Sigmoid colon (tissue), 7 donors: ENCODE data around the gene SNTB2. TPM values are rescaled to one million over a fixed set of nuclear protein-coding genes. Genes with fewer than 3 reads are reported as not detected.

Source experiments
- DNase-seq: peaks from one replicate; pipeline ENCODE4 v3.0.0-alpha.2; 2019
- H3K27ac ChIP-seq, 4 donors: fragments of 200-600 bp; sonication (generic); one replicate each; pipeline ENCODE4 v1.5.1; 2016 to 2019; ENCODE audit warnings: mild to moderate bottlenecking in 1 of 4
- H3K27me3 ChIP-seq, 3 donors: fragments of 200-600 bp; sonication (generic); one replicate each; pipeline ENCODE4 v1.5.1; 2019; ENCODE audit warnings: mild to moderate bottlenecking in 1 of 3
- H3K36me3 ChIP-seq, 4 donors: fragments of 200-600 bp; sonication (generic); one replicate each; pipeline ENCODE4 v1.5.1; 2016 to 2019
- H3K4me1 ChIP-seq, 4 donors: fragments of 200-600 bp; sonication (generic); one replicate each; pipeline ENCODE4 v1.5.1; 2017 to 2019
- H3K4me3 ChIP-seq, 4 donors: fragments of 200-600 bp; sonication (generic); one replicate each; pipeline ENCODE4 v1.5.1; 2017 to 2019; ENCODE audit warnings: mild to moderate bottlenecking in 2 of 4, moderate library complexity in 1 of 4
- H3K9me3 ChIP-seq, 4 donors: fragments of 200-600 bp in 3 of 4; sonication (generic) in 3 of 4; one replicate each; pipeline versions ENCODE4 v1.5.1 to v1.6.1; 2013 to 2019
- EP300 ChIP-seq, 4 donors: sonication (generic); formaldehyde crosslinking; IDR thresholded peaks; one replicate each; pipeline ENCODE4 v1.6.1; 2017; ENCODE audit warnings: antibody characterized with exemption in 4 of 4
- POLR2A ChIP-seq, 2 donors: fragments of 450-650 bp; IDR thresholded peaks; one replicate each; pipeline ENCODE4 v1.6.1; 2016; ENCODE audit warnings: antibody characterized with exemption in 2 of 2, mild to moderate bottlenecking in 2 of 2, moderate library complexity in 2 of 2
- POLR2AphosphoS5 ChIP-seq, 4 donors: sonication (generic); formaldehyde crosslinking; IDR thresholded peaks; one replicate each; pipeline ENCODE4 v1.6.1; 2017; ENCODE audit warnings: antibody characterized with exemption in 4 of 4
- WGBS, 2 donors: extraction: QIAGEN DNeasy Blood & Tissue Kit; methylation state at CpG; one replicate each; pipeline ENCODE4 v1.1.7; 2013; 5-methylcytosine and 5-hydroxymethylcytosine counted together
- intact Hi-C: fragments of 100-400 bp; cut with DNase I; formaldehyde crosslinking; loops from one replicate; pipeline ENCODE4 v1.15.1; 2023
- polyA plus RNA-seq, 3 donors: library from polyadenylated mRNA; stranded (reverse); fragments of 200-250 nt; gene quantifications; one replicate each; pipeline ENCODE4 v1.2.3, GENCODE V29; 2013
- total RNA-seq, 4 donors: library from RNA; depleted of rRNA; stranded (reverse); fragments of >200 nt; gene quantifications; one replicate each; pipeline ENCODE4 v1.1.0, GENCODE V29; 2016
- TF ChIP-seq, protein P1 (sequence below), 4 experiments: fragments of 450-650 bp in 3 of 4; fragments of 200-600 bp in 1 of 4; IDR thresholded peaks; one replicate each; pipeline ENCODE4 v1.5.1; 2016 to 2019; ENCODE audit warnings: antibody characterized with exemption in 4 of 4, mild to moderate bottlenecking in 3 of 4, moderate library complexity in 2 of 4
- donor health status: healthy with polysubstance abuse.
- donor health status: Bipolar disorder and iron deficiency.
- donor health status: healthy.

SNTB2 gene
- total and polyA plus RNA-seq, 7 donors: 4.2 to 38.2 (median 23.2) TPM

DNA sequence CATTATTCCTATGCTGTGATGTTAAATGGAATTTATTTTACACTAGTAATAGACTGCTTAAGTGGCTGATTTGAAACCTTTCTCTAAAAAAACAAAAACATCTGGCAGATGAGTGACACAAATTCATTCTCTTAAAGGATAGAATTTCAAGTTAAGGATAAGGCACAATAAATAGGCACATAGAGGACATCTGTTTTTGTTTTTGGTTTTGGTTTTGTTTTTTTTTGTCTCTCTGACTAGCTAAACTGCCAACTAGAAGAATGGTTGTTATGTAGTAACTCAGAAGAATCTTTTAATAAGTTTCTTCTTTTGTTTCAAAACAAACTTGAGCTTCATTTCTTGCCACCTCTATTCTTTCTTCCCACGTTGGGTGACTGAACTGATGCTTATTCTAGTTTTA lies 119.1 kb downstream of the SNTB2 start:
- H3K27me3 ChIP-seq: no peaks in the 10 kb centered on the region
- H3K27ac ChIP-seq: no peak overlapping the region
- peaks cover 0 to 6% (median 4%) of the 10 kb centered on the region in 4 donors for H3K4me1 ChIP-seq
- H3K9me3 ChIP-seq: no peaks in the 10 kb centered on the region
- intact Hi-C loops: no loop called here
- H3K36me3 ChIP-seq: peaks cover 0 to 28% (median 1%) of the 10 kb centered on the region in 4 donors
- no peak for DNase-seq
- H3K4me3 ChIP-seq: no peak overlapping the region
- WGBS, 2 donors: 86 to 90% methylated on average over 1 of the region's 1 CpG
- TF ChIP-seq POLR2A (IDR thresholded peaks at IDR 0.05) (no peak), EP300 (IDR thresholded peaks at IDR 0.05) (no peak), POLR2AphosphoS5 (IDR thresholded peaks at IDR 0.05) (no peak)
- TF ChIP-seq, protein P1, sequence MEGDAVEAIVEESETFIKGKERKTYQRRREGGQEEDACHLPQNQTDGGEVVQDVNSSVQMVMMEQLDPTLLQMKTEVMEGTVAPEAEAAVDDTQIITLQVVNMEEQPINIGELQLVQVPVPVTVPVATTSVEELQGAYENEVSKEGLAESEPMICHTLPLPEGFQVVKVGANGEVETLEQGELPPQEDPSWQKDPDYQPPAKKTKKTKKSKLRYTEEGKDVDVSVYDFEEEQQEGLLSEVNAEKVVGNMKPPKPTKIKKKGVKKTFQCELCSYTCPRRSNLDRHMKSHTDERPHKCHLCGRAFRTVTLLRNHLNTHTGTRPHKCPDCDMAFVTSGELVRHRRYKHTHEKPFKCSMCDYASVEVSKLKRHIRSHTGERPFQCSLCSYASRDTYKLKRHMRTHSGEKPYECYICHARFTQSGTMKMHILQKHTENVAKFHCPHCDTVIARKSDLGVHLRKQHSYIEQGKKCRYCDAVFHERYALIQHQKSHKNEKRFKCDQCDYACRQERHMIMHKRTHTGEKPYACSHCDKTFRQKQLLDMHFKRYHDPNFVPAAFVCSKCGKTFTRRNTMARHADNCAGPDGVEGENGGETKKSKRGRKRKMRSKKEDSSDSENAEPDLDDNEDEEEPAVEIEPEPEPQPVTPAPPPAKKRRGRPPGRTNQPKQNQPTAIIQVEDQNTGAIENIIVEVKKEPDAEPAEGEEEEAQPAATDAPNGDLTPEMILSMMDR (IDR thresholded peaks at IDR 0.05): no peak

DNA sequence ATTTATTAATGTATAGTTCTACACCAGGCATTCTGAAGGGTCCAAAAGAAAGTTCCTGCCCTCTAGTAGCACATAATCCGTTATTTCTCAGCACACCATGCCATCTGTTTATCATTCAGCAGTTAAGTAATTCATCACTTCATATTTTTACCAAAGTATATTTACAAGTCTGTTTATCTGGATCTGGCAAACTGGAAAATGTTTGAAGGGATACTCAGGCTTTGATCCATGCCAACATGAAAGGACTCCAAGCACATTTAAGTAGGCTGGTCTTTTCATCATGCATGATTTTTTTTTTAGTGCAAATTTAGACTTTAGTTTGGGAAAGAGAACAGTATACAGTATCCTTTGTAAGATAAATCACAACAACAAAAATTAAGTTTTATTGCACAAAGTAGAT lies 120.1 kb downstream of the SNTB2 start:
- Histone ChIP-seq H3K9me3 (no peaks in the 10 kb centered on the region), H3K4me1 (peaks cover 0 to 9% (median 7%) of the 10 kb centered on the region in 4 donors), H3K36me3 (peaks cover 0 to 20% (median 0%) of the 10 kb centered on the region in 4 donors), H3K4me3 (no peak overlapping the region), H3K27ac (no peak overlapping the region), H3K27me3 (no peaks in the 10 kb centered on the region)
- TF ChIP-seq POLR2AphosphoS5 (IDR thresholded peaks at IDR 0.05) (no peak), EP300 (IDR thresholded peaks at IDR 0.05) (no peak), POLR2A (IDR thresholded peaks at IDR 0.05) (no peak)
- TF ChIP-seq, protein P1 (IDR thresholded peaks at IDR 0.05): no peak
- intact Hi-C loops: no loop called here
- no peak for DNase-seq
- 78 to 89% methylated on average over 1 of the region's 1 CpG for WGBS, 2 donors

DNA sequence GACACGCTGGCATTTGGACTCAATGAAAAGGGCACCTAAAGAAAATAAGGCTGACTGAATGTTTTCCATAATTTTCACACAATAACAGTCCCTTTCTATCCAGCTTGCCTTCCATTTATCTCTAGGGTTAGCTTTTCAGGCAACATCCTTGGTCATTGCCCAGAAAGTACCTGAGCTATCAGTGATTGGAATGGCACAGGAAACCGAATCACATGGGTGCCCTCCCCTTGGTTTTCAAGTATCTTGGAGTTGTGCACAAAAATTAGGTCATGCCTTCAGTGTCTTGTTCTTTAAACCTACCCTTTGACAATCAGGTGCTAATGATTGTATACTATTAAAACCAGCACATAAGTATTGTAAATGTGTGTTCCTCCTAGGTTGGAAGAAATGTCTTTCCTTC lies 120.9 kb downstream of the SNTB2 start:
- no peak for DNase-seq
- 93 to 95% methylated on average over 2 of the region's 2 CpGs for WGBS, 2 donors
- peaks cover 0 to 16% (median 15%) of the 10 kb centered on the region in 4 donors for H3K4me1 ChIP-seq
- no peak overlapping the region for H3K27ac ChIP-seq
- H3K9me3 ChIP-seq: no peaks in the 10 kb centered on the region
- TF ChIP-seq POLR2AphosphoS5 (IDR thresholded peaks at IDR 0.05): no peak
- no peak overlapping the region for H3K4me3 ChIP-seq
- intact Hi-C loops: no loop called here
- H3K36me3 ChIP-seq: peaks cover 0 to 12% (median 0%) of the 10 kb centered on the region in 4 donors
- H3K27me3 ChIP-seq: no peaks in the 10 kb centered on the region

DNA sequence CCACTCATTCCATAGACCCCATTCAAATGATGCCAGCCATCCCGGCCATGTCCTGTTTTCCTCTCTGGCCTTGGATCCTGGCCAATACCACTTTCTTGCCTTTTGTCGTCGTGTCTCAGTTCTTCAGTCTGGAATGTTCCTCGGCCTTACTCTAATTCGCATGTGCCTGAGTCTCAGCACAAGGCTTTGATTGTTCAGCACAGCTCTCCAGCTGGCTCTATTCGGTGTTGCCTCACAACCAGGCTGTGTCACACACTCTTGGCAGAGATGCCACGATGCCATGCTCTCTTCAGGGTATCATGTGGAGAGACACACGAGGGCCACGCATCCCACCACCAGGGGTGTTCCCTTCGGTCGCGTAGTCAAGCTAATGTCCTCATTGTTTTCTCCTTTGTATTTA lies 122.4 kb downstream of the SNTB2 start:
- Histone ChIP-seq H3K36me3 (peaks cover 0 to 15% (median 0%) of the 10 kb centered on the region in 4 donors), H3K27me3 (no peaks in the 10 kb centered on the region), H3K4me3 (no peak overlapping the region), H3K9me3 (no peaks in the 10 kb centered on the region), H3K27ac (no peak overlapping the region), H3K4me1 (peaks cover 0 to 25% (median 20%) of the 10 kb centered on the region in 4 donors)
- peak; percentile 76 for DNase-seq
- WGBS, 2 donors: 89 to 94% methylated on average over 12 of the region's 12 CpGs
- TF ChIP-seq, protein P1 (IDR thresholded peaks at IDR 0.05): no peak
- no peak for TF ChIP-seq EP300 (IDR thresholded peaks at IDR 0.05)
- TF ChIP-seq POLR2AphosphoS5 (IDR thresholded peaks at IDR 0.05): peak in 2 of 4 donors; percentile 8
- intact Hi-C loops: no loop called here

DNA sequence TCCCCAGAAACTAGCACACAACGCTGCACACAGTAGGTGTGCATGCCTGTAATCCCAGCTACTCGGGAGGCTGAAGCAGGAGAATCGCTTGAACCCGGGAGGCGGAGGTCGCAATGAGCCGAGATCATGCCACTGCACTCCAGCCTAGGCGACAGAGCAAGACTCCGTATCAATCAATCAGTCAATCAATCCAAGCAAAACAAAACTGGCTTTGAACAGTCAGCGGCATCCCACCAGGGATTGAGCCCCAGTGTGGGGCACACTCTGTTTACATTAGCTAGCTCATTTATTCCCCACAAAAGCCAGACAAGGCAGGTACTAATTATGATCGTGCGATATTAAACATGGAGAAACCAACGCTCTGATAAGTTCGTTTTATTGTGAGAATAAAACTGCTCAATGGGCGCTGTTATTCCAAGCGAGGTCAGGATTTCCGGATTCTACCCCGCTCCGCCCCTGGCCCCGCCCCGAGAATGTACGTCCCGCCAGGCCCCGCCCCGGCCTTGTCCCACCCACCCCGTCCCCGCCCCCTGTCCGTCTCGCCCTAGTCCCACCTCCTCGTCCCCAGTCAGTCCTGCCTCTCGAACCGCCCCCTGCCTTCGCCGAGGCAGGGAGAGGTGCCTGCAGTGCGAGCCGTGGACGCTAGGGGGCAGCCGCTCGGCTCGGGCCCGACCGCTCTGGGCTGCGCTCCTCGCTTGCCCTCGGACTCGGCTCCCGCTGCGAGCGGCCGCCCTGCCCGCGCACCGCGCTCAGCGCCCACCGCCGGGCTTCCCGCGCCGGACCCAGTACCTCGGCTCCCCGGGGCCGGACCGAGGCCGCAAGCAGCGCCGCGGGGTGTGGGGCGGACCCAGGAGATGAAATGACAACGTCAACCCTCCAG lies 123.9 kb downstream of the SNTB2 start, which contains the start of gene VPS4A:
TSS of gene VPS4A (plus strand) at position 698 of the 880 bp plus-strand sequence. CDS start at position 860, 162 bp downstream.
- H3K36me3 ChIP-seq: peaks cover 2 to 25% (median 5%) of the 10 kb centered on the region in 4 donors
- peak within 1 kb of the TSS; percentile 74 to 89 (median 85) for H3K4me3 ChIP-seq
- peak; percentile 98 for DNase-seq
- H3K4me1 ChIP-seq: peaks cover 0 to 28% (median 20%) of the 10 kb centered on the region in 4 donors
- H3K27ac ChIP-seq: peak within 1 kb of the TSS; percentile 87 to 93 (median 88)
- no peaks in the 10 kb centered on the region for H3K27me3 ChIP-seq
- no peaks in the 10 kb centered on the region for H3K9me3 ChIP-seq
- no peak for TF ChIP-seq EP300 (IDR thresholded peaks at IDR 0.05)
- TF ChIP-seq, protein P1 (IDR thresholded peaks at IDR 0.05): peak; percentile 28 to 94 (median 50)
- peak; percentile 15 to 83 (median 60) for TF ChIP-seq POLR2AphosphoS5 (IDR thresholded peaks at IDR 0.05)
- peak in 1 of 2 donors; percentile 19 for TF ChIP-seq POLR2A (IDR thresholded peaks at IDR 0.05)
- 8 to 10% methylated on average over 70 of the region's 70 CpGs for WGBS, 2 donors
- intact Hi-C loops: loop anchor here (2.0 kb wide), 2 partner anchors 20 to 28 kb away; partner anchors contain the start of genes COG8, NIP7 and PDF
